ENCODE data around the gene CHD2. TPM values are rescaled to one million over a fixed set of nuclear protein-coding genes. Genes with fewer than 3 reads are reported as not detected.
A peak's percentile ranks its signal among the peaks of the same experiment; 100 is the strongest.

CHD2 gene
- total RNA-seq, 2 donors from 2014 or later = 31.1 to 37.9 TPM

- peaks cover 0 to 44% of the 10 kb centered on the region in 2 donors for H3K4me1 ChIP-seq
- H3K9me3 ChIP-seq = no peaks in the 10 kb centered on the region
- no peaks in the 10 kb centered on the region for H3K27me3 ChIP-seq
- TF ChIP-seq CTCF (IDR thresholded peaks at IDR 0.05) = no peak
- peaks cover 34% of the 10 kb centered on the region for H3K36me3 ChIP-seq
- H3K27ac ChIP-seq = peak overlapping the region; percentile 99 to 100
- no peak for DNase-seq (ENCODE audit: low spot score)
- peak overlapping the region; percentile 84 to 100 for H3K4me3 ChIP-seq
These were observed 16.2 kb upstream of the CHD2 start for GRCh38 chr15:92883876-92884435.

GRCh38 chr15:92884436-92885223 lies 15.5 kb upstream of the CHD2 start:
- H3K4me1 ChIP-seq = peaks cover 0 to 46% of the 10 kb centered on the region in 2 donors
- no peaks in the 10 kb centered on the region for H3K27me3 ChIP-seq
- DNase-seq (ENCODE audit: low spot score) = no peak
- H3K9me3 ChIP-seq = no peaks in the 10 kb centered on the region
- peak overlapping the region; percentile 99 to 100 for H3K27ac ChIP-seq
- no peak for TF ChIP-seq CTCF (IDR thresholded peaks at IDR 0.05)
- H3K4me3 ChIP-seq = peak overlapping the region; percentile 84 to 100
- peaks cover 38% of the 10 kb centered on the region for H3K36me3 ChIP-seq

GRCh38 chr15:92885224-92886041 lies 14.7 kb upstream of the CHD2 start:
- Histone ChIP-seq H3K4me3 (peak overlapping the region; percentile 84 to 100), H3K9me3 (no peaks in the 10 kb centered on the region), H3K36me3 (peaks cover 39% of the 10 kb centered on the region), H3K27me3 (no peaks in the 10 kb centered on the region), H3K4me1 (peaks cover 0 to 49% of the 10 kb centered on the region in 2 donors), H3K27ac (peak overlapping the region; percentile 99 to 100)
- no peak for DNase-seq (ENCODE audit: low spot score)
- no peak for TF ChIP-seq CTCF (IDR thresholded peaks at IDR 0.05)

- H3K27ac ChIP-seq = peak overlapping the region; percentile 99 to 100
These were observed 14.0 kb upstream of the CHD2 start for GRCh38 chr15:92886042-92886537.

More at GRCh38 chr15:92886042-92886537, 14.0 kb upstream of the CHD2 start:
- H3K9me3 ChIP-seq = no peaks in the 10 kb centered on the region
- peaks cover 46% of the 10 kb centered on the region for H3K36me3 ChIP-seq
- peak overlapping the region in 1 of 2 donors; percentile 84 for H3K4me3 ChIP-seq
- H3K27me3 ChIP-seq = no peaks in the 10 kb centered on the region
- DNase-seq (ENCODE audit: low spot score) = no peak
- TF ChIP-seq CTCF (IDR thresholded peaks at IDR 0.05) = no peak
- H3K4me1 ChIP-seq = peaks cover 0 to 44% of the 10 kb centered on the region in 2 donors

Measured in right atrium auricular region (tissue), 2 donors.